ENCODE data around the gene PKLR. TPM values are rescaled to one million over a fixed set of nuclear protein-coding genes. Genes with fewer than 3 reads are reported as not detected.

PKLR gene
- total and polyA plus RNA-seq, 2 of the 4 experiments (the other 2 are of a cell fraction): 0.03 TPM; not detected in 1

- Histone ChIP-seq H3K14ac (replicated peaks; ENCODE audit: low read depth, low read length) (no peak overlapping the region), H3K4ac (ENCODE audit: low read depth, low read length) (no peak overlapping the region), H3K4me3 (ENCODE audit: insufficient read depth, low read depth, low read length) (no peak overlapping the region), H3K79me1 (ENCODE audit: low read depth in 1 of 2, low read length in 2 of 2) (peaks cover 0 to 17% of the 10 kb centered on the region in 2 experiments; a peak in 2 of 4 replicates), H3K9me1 (ENCODE audit: insufficient read depth, low read length) (peaks cover 5% of the 10 kb centered on the region; the same call in 1 of the 2 replicates), H3K56ac (ENCODE audit: extremely low read depth, insufficient read depth, low read length) (no peak overlapping the region), H3K9me3 (ENCODE audit: control insufficient read depth, insufficient read depth, low read length) (no peaks in the 10 kb centered on the region), H4K8ac (ENCODE audit: low read depth in 2 of 2, low read length in 2 of 2) (no peak overlapping the region), H3K23ac (ENCODE audit: low read depth, low read length) (no peak overlapping the region), H3K27ac (ENCODE audit: insufficient read depth, low read length) (no peak overlapping the region), H4K5ac (ENCODE audit: low read depth, low read length) (no peak overlapping the region), H2AK9ac (replicated peaks; ENCODE audit: low read depth, low read length, poor library complexity) (no peak overlapping the region), H3K27me3 (ENCODE audit: control insufficient read depth, insufficient read depth, low read length) (no peaks in the 10 kb centered on the region), H3K9ac (ENCODE audit: low read depth, low read length) (no peak overlapping the region), H2AK5ac (ENCODE audit: low read depth, low read length) (no peak overlapping the region), H2BK120ac (ENCODE audit: low read depth, low read length) (no peak overlapping the region), H3K4me2 (ENCODE audit: low read depth, low read length) (no peak overlapping the region), H3K36me3 (ENCODE audit: control insufficient read depth, insufficient read depth, low read length) (peaks cover 37% of the 10 kb centered on the region), H4K20me1 (ENCODE audit: insufficient read depth, low read length) (0 out of 2 replicates have a peak, but pooled peaks cover 2% of the 10 kb centered on the region), H3K18ac (ENCODE audit: low read depth, low read length) (no peak overlapping the region), H2AFZ (replicated peaks; ENCODE audit: low read length, poor library complexity) (no peak overlapping the region), H2BK15ac (ENCODE audit: low read depth, low read length) (no peak overlapping the region), H2BK20ac (ENCODE audit: low read depth, low read length) (no peak overlapping the region), H4K91ac (ENCODE audit: insufficient read depth, low read depth, low read length) (no peak overlapping the region), H3K4me1 (ENCODE audit: control insufficient read depth, insufficient read depth, low read length) (peaks cover 2% of the 10 kb centered on the region; the same call in 1 of the 2 replicates), H2BK5ac (ENCODE audit: low read depth, low read length, poor library complexity, severe bottlenecking) (no peak overlapping the region)
- TF ChIP-seq CEBPB (IDR thresholded peaks at IDR 0.05; ENCODE audit: low read depth, low read length) (peak; percentile 41; the same call in 1 of the 2 replicates), RFX5 (IDR thresholded peaks at IDR 0.05; ENCODE audit: low read depth, low read length) (no peak), RCOR1 (IDR thresholded peaks at IDR 0.05; ENCODE audit: insufficient replicate concordance, low read length) (no peak), POLR2A (IDR thresholded peaks at IDR 0.05; ENCODE audit: low read depth, low read length) (no peak), NFE2L2 (IDR thresholded peaks at IDR 0.05; ENCODE audit: low read depth, low read length) (no peak), CHD1 (IDR thresholded peaks at IDR 0.05; ENCODE audit: low read depth, low read length) (no peak), SMC3 (IDR thresholded peaks at IDR 0.05; ENCODE audit: low read depth, low read length) (no peak), RAD21 (IDR thresholded peaks at IDR 0.05; ENCODE audit: low read length) (no peak)
- 90% methylated on average over 2 of the region's 8 CpGs; no CpG with 5 or more reads in 1 of the 2 experiments for WGBS, 2 experiments (ENCODE audit: extremely low coverage in 2 of 2, insufficient read length in 1 of 2)
- dilution Hi-C loops (cut with HindIII; ENCODE audit: low sequenced_read_pairs, unreplicated experiment): no loop called here
- CTCF ChIA-PET: no interaction called here
- BruUV-seq (replicated peaks): no TSS peak
- DNase-seq (peak; percentile 63), ATAC-seq (ENCODE audit: low read depth) (peak; percentile 39)
- in situ Hi-C loops (cut with MboI; ENCODE audit: low sequenced_read_pairs): no loop called here
- POLR2A ChIA-PET (ENCODE audit: unreplicated experiment): no interaction called here
- intact Hi-C loops (cut with micrococcal nuclease): no loop called here
Measured at GRCh38 chr1:155339515-155340097, 38.4 kb upstream of the PKLR start.
